ACHN (cell line): ENCODE data around the gene CTTN.
"Not testable (repeated sequence)": the region's sequence is repeated elsewhere in the genome, so short reads cannot be mapped to it uniquely, and the experiment has no call there.

Source experiments
- DNase-seq: peaks from one replicate; pipeline ENCODE4 v3.0.0-alpha.2; 2015
- in situ Hi-C: cut with HindIII; loops from 2 replicates; pipeline ENCODE4 v1.10.0; 2017; ENCODE audit warnings: low sequenced_read_pairs, low pct_ligation_motif_present, low pct_unique_long_range_greater_than_20kb

CTTN gene

DNA sequence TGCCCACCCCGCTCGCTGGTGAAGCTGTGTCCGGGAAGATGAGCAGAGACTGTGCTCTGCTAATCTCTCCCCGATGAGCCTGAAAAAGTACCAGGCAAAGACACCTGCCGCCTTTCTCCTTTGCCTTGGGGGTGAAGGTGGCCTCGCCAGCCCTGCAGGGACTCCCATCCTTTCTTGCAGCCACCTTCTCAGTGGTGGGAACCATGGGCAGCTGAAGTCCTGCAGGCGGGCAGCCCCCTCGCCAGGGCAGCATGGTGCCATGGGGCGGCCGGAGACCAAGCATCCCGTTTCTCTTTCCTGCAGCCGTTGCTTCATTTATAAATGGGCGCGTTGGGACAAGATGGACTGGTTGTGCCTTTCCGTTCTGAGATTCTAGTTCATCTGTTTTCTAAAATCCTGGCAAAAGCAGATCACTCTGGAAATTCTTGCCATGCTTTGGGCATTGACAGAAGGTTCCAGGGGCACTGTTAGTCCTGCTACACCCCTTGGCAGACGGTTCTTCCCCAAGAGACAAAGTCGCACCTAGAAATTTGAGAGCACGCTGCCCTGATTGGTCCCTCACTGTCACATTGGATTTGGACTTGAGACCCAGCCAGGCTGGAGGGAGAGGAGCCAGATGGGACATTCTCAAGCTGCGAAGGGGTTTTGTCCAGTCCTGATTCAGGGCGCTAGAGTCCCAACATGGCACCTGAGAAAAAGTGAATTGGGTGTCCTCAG is 7.5 kb downstream of the CTTN start:
- in situ Hi-C loops: no loop called here
- DNase-seq: no peak

DNA sequence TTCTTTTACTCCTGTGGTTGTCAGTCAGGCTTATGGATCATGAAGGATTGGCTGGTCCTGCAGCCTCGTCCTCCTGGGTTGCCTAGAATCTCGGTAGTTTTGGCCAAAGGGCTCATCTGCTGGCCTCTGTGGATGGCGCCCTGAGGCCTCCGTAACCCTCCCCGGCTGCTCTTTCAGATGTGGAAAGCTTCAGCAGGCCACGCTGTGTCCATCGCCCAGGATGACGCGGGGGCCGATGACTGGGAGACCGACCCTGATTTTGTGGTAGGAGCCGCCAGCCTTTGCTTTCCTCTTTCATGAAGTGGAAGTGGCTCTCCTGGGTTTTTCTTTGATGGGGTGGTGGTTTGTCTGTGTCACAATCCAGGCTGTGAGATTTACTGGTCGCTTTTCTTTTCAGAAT is 8.8 kb downstream of the CTTN start:
- DNase-seq: no peak
- in situ Hi-C loops: no loop called here

DNA sequence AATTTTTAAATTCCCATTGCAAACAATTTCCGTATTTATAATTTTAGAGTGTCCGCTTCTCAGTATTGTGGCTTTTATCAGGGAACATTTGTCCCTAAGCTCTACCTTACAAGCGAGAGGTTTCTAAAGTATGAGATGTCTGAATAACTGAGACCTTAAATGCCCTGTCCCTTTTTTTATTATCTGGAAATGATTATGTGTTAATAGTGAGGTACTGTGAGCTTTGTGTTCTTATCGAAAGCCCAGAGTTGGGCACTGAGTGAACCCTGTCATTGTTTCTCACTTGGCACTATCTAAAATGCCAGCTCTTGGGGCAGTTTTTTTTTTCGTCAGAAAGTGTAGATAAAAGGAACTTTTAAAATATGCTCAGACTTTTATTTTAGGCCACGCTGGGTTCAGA is 9.5 kb downstream of the CTTN start:
- in situ Hi-C loops: no loop called here
- no peak for DNase-seq

DNA sequence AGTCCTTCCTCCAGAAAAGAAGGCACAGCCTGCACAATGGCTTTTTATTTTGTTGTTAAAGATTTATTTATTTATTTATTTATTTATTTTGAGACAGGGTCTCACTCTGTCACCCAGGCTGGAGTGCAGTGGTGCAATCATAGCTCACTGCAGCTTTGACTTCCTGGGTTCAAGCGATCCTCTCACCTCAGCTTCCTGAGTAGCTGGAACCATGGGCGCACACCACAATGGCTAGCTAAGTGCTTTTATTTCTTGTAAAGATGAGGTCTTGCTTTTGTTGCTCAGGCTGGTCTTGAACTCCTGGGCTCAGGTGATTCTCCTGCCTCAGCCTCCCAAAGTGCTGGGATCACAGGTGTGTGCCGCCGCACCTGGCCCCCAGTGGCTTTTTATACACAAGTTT is 10.0 kb downstream of the CTTN start:
- in situ Hi-C loops, DNase-seq: not testable (repeated sequence)

DNA sequence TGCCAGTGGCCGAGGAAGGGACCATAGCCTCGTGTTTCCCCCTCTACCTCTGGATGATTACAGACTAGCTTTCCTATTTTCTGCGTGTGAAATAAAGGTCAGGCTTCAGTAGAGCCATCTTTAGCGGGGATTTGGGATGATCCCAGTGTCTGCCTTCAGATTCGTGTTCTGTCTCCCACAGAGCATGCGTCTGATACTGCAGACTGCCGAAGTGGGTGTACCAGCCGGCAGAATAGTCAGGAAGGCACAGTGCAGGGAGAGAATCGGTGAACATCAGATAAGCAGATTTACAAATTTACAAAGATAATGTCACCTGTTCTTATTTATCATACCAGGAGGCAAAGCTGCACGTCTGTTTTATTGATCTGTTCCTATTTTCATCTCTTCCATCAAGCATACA is 11.1 kb downstream of the CTTN start:
- in situ Hi-C loops: no loop called here
- no peak for DNase-seq

DNA sequence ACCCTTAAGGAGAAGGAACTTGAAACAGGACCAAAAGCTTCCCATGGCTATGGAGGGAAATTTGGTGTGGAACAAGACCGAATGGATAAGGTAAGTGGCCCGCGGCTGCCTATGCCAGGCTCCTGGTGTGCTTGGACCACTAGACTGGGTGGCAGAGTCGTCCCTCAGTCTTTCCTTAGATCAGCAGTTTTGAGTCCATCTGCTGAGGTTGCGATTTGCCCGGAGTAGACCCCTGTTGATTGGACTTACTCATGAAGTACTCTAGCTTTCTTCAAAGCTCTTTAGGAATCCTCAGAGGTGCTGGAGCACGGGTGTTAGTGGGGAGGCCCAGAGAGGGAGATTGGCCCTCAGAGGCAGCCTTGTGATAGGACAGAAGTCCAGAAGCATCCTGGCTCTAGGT is 11.5 kb downstream of the CTTN start:
- in situ Hi-C loops: no loop called here
- no peak for DNase-seq

DNA sequence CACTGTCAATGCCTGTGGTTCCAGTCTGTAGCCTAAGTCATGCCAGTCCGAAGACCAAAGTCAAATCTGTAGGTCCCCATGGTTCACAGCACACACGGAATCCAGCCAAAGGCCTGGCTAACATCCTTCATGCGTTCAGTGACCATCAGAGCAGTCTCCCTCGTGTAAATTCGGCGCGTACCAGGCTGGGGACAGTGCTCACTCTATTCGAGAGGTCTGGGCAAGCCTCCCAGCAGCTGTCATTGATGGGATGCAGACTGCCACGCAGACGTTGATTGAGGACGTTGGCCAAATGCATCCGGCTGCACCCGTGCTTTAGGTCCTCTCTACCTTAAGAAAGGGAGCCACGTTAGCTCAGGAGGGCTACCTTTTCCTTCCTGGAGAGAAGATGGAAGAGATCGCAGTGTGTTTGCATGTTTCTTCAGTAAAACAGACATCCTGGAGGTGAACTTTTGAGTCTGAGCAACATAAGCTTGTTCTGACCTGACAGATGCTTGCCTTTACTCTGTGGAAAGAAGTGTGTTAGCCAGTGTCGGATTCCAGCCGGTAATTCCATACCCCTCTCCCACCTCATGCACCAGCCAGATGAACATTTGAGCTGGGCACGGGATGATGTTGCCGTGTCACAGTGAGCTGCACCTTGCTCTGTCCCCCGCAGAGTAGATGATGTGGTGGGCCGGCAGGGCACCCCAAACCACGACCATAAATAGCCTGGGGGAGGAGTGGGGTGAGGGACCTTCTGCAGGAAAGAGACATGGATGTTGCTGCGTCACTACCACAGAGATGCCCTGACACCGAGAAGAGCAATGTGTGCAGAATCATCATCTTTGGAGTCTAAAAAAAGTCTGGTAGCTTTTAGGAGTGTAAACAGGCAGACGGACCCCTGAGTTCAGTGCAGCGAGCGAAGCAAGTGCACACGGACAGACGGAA is 12.2 kb downstream of the CTTN start:
- no peak for DNase-seq
- in situ Hi-C loops: no loop called here

DNA sequence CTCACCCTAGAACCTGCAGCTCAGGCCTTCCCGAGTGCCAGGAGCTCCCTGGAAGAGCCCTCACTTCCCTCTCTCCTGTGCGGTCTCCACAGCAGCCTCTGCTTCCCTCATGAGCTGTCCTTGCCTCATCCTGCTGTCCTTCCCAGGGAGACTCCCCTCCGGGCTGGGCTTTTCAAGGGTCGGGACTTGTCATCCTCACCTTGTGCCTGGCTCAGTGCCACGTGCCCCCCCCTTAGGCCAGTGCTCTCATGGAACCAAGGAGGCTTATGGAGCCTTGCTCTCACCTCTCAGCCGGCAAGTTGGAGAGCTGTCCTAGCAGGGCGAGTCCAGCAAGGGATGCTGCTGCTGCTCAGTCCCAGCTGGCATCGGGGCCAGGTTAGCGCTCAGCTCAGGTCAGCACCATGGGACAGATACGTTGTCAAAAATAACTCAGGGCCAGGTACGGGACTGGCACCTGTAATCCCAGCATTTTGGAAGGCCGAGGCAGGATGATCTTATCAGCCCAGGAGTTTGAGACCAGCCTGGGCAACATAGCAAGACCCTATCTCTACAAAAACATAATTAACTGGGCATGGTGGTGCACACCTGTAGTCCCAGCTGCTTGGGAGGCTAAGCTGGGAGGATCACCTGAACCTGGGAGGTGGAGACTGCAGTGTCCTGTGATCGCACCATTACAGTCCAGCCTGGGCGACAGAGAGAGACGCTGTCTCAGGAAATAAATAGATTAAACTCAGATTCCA is 13.6 kb downstream of the CTTN start:
- DNase-seq: no peak
- in situ Hi-C loops: no loop called here

DNA sequence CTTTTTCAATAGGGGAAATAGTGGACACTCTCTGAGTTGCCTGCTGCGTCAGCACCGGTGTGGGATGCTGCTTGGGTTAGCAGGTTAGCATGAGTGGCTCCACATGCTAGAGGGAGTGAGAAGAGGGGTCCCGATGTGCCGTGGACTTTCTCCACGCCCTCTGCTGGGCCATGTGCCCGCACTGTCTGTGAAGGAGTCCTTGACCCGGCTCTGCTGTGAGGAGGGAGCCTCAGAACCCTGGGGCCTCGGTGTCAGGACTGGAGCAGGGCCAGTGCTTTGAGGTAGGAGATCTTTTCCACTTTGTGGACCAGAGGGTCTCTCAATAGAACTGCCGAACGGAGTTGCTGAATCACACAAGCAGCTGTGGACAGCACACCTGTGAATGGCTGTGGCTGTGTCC is 14.8 kb downstream of the CTTN start:
- no peak for DNase-seq
- in situ Hi-C loops: no loop called here

DNA sequence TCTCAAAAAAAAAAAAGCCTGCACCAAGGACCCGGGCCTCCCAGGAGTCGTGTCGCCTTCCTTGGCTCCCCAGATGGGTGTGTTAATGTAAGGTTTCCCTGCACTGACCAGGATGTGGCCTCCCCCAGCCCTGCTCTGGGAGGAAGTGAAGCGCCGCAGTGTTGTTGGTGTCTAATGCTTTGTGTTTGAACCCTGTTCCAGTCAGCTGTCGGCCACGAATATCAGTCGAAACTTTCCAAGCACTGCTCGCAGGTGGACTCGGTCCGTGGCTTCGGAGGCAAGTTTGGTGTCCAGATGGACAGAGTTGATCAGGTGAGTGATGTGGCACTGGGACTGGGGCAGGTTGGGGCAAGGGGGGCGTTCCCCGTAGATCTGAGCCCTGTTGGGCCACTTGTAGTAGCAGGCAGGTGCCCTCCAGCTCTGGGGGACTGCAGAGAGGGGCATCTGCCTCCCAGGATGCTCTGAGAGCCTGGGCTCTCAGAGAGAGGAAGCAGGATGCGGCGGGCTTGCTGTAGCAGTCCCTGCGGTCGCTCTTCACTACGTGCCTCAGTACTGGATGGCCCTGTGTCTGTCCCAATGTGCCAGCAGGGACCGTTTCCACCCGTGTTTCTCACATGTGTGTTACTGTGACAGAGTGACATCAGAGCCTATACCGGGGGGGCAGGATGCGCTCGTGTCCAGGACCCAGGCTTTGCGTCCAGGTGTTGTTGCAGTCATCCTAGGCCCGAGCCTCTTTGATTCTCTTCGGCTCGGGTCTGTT is 16.2 kb downstream of the CTTN start:
- in situ Hi-C loops: no loop called here
- no peak for DNase-seq

DNA sequence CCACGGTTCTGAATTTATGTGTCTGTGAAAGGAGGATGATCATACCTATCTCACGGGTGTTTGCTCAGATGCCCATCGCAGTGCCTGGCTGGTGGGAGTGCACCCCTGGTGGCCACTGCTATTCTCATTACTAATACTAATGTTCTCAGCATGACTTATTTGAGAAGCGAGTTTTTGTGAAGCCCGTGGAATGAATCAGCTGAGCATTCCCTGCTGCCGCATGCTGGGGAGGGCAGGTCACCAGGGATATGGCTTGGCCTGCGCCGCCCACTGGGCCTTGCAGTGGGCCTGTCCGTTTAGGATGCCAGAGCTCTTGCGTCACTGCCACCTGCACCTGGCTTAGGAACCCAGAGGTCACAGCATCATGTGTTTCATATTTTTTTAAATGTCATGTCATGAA is 16.9 kb downstream of the CTTN start:
- DNase-seq: no peak

DNA sequence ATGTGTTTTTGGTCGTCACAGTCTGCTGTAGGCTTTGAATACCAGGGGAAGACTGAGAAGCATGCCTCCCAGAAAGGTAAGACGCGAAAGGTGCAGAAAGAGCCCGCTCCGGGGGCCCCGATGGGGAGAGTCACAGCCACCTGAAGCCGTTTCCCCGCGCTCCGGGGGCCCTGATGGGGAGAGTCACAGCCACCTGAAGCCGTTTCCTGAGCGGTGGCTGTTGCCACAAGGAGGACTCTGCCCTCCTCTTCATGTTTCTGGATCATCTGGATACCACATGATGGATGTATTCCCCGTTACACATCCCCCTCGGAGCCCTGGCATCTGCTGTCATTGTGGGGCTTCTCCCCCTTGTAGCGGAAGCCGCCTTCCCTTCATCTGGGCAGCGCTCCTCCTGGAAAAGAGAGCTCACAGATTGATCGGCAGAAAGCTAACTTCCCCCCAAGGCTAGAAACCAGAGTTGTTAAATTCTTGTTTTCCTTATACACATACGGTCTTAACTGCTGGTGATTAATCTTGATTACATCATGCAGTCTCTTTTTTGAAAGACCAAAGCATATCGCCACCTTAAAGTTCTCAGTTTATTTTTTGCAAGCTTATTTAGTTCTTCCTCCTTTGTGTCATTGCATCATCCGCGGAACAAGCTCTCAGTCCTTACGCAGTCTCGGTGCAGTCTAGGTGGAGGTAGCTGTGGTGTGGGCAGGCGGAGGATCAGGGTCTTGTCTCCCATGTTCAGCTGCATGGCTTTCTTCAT is 17.5 kb downstream of the CTTN start:
- DNase-seq: no peak
- in situ Hi-C loops: no loop called here

More for the DNA sequence above, 16.9 kb downstream of the CTTN start:
- in situ Hi-C loops: no loop called here

DNA sequence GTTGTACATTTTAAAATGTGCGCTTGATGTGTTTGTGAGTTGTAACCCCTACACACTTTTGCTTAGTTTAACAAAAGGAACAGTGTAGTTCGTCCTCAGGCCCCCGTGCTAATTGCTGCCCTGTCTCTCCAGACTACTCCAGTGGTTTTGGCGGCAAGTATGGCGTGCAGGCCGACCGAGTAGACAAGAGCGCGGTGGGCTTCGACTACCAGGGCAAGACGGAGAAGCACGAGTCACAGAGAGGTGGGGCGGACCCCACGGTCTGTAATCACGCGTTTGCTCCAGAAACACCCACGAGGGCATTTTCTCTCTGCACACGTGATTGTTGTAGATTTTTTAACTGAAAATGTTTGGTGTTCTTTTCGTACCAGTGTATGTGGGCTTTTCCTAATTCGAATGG is 18.6 kb downstream of the CTTN start:
- DNase-seq: no peak
- in situ Hi-C loops: no loop called here

DNA sequence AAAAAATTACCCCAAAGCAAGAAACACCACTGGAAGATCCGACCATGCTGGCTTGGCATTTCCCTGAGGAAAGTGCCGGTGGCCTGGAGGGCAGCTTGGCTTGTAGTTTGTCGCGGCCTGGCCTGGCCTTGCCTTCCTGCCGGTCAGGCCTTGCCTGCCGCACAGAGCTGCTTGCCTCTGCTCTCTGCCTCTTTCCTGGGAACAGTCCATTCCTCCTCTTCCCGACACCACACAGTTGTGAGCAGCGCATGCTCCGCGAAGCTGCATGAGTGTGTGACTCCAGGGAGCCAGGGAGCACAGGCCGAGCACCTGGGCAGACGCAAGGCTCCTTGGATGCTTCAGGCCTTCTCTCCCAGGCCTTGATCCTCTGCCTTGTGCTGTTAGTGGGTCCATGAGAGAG is 19.8 kb downstream of the CTTN start:
- in situ Hi-C loops: no loop called here
- DNase-seq: no peak

DNA sequence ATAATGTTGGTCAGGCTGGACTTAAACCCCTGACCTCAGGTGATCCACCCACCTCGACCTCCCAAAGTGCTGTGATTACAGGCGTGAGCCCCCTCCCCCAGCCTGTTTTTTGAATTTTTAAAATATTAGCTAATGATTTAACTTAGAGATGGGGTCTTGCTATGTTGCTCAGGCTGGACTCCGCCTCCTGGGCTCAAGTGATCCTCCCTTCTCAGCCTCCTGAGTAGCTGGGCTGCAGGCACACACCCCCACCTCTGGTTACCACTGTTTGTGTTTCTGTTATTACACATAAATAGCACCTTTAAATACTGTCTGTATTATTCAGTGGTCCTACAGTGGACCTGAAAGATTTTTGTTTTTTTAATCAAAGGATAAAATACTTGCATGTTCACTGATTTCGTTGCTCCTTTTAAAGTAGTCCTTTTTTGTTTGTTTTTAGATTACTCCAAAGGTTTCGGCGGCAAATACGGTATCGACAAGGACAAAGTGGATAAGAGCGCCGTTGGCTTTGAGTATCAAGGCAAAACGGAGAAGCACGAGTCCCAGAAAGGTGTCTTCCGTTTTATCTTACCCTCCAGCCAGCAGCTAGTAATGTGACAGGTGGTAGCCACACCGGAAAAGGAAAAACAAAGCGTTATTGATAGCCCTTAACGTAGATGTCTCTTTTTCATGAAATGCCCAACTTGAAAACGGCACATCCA is 21.1 kb downstream of the CTTN start:
- DNase-seq: no peak
- in situ Hi-C loops: no loop called here

DNA sequence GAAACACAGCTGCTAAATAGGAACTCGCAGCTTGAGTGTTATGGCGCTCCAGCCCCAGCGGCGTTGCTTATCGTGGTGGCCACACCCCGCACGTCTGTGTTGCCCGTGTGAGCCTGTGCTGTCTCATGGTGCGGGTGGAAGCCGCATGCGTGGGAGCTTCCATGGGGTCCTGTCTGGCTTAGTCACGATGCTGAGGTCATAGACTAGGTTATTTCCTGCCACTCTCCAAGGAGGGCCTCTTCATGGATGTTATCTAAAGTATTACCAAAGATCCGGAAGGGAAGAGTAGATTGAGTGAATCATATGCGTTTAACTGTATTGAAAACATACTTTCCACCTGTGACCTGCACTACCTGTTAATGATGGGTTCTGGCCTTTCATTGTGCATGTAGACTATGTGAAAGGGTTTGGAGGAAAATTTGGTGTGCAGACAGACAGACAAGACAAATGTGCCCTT is 21.7 kb downstream of the CTTN start:
- DNase-seq: no peak

DNA sequence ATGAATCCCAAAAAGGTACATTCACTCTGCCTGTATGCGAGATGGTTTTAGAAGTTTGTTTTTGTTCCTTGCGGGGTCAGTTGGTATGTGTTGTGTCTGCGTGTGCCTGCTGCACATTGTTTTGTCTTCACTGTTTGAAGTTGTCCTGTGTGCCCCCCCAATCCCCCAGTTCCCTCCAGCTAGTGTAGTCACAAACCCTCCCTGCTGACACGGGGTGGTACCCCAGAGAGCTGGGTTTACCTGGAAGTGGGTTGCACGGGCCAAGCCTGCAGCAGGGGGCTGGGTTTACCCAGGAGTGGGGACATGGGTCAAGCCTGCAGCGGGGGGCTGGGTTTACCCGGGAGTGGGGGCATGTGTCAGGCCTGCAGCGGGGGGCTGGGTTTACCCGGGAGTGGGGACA is 22.2 kb downstream of the CTTN start:
- in situ Hi-C loops: no loop called here
- no peak for DNase-seq

More for the DNA sequence above, 21.7 kb downstream of the CTTN start:
- in situ Hi-C loops: no loop called here
